Measurements from ENCODE around the gene ADARB2.
"Not testable (repeated sequence)": the region's sequence is repeated elsewhere in the genome, so short reads cannot be mapped to it uniquely, and the experiment has no call there.

The ADARB2 gene

GRCh38 chr10:1737222-1738061 lies at the start of gene ADARB2:
TSS of gene ADARB2 (minus strand) at chr10:1737525.
- intact Hi-C loops (cut with DNase I): loop anchor here (2.0 kb wide), 1 partner anchor 17 kb away; no protein-coding TSS in a partner anchor
- peak; percentile 47 to 90 (median 76) for DNase-seq

- DNase-seq: no peak
- intact Hi-C loops (cut with DNase I): no loop called here
Observed at GRCh38 chr10:1785835-1786234, 48.5 kb upstream of the ADARB2 start.

GRCh38 chr10:1782841-1783240 lies 45.5 kb upstream of the ADARB2 start:
- intact Hi-C loops (cut with DNase I): no loop called here
- no peak for DNase-seq

GRCh38 chr10:1779796-1780195 lies 42.5 kb upstream of the ADARB2 start:
- DNase-seq: no peak
- intact Hi-C loops (cut with DNase I): no loop called here

GRCh38 chr10:1778375-1778969 lies 41.1 kb upstream of the ADARB2 start:
- DNase-seq: no peak
- intact Hi-C loops (cut with DNase I): no loop called here

- intact Hi-C loops (cut with DNase I): no loop called here
- no peak for DNase-seq
Observed at GRCh38 chr10:1776127-1776662, 38.9 kb upstream of the ADARB2 start.

- intact Hi-C loops (cut with DNase I): no loop called here
- DNase-seq: no peak
Observed at GRCh38 chr10:1774796-1775195, 37.5 kb upstream of the ADARB2 start.

GRCh38 chr10:1773204-1773603 lies 35.9 kb upstream of the ADARB2 start:
- intact Hi-C loops (cut with DNase I); DNase-seq: not testable (repeated sequence)

- DNase-seq: no peak
- intact Hi-C loops (cut with DNase I): no loop called here
Observed at GRCh38 chr10:1766049-1766448, 28.7 kb upstream of the ADARB2 start.

GRCh38 chr10:1762076-1762475 lies 24.8 kb upstream of the ADARB2 start:
- DNase-seq: no peak
- intact Hi-C loops (cut with DNase I): no loop called here

- intact Hi-C loops (cut with DNase I): loop anchor here (2.0 kb wide), 1 partner anchor 18 kb away; the partner anchor contains the start of gene ADARB2
- peak; percentile 21 to 89 (median 74) for DNase-seq
Observed at GRCh38 chr10:1754506-1755153, 17.3 kb upstream of the ADARB2 start.

GRCh38 chr10:1752153-1752552 lies 14.8 kb upstream of the ADARB2 start:
- intact Hi-C loops (cut with DNase I): no loop called here
- DNase-seq: no peak

GRCh38 chr10:1747590-1748157 lies 10.3 kb upstream of the ADARB2 start:
- intact Hi-C loops (cut with DNase I): no loop called here
- DNase-seq: no peak

- intact Hi-C loops (cut with DNase I): no loop called here
- DNase-seq: no peak
Observed at GRCh38 chr10:1746796-1747195, 9.5 kb upstream of the ADARB2 start.

GRCh38 chr10:1745780-1746456 lies 8.6 kb upstream of the ADARB2 start:
- no peak for DNase-seq
- intact Hi-C loops (cut with DNase I): no loop called here

GRCh38 chr10:1744524-1744923 lies 7.2 kb upstream of the ADARB2 start:
- no peak for DNase-seq
- intact Hi-C loops (cut with DNase I): no loop called here

GRCh38 chr10:1743141-1743540 lies 5.8 kb upstream of the ADARB2 start:
- DNase-seq: no peak
- intact Hi-C loops (cut with DNase I): no loop called here

- intact Hi-C loops (cut with DNase I): no loop called here
Observed at GRCh38 chr10:1741450-1741849, 4.1 kb upstream of the ADARB2 start.

GRCh38 chr10:1739751-1740150 lies 2.4 kb upstream of the ADARB2 start:
- peak in 38 of 42 donors; percentile 18 to 80 (median 55) for DNase-seq
- intact Hi-C loops (cut with DNase I): no loop called here

More at GRCh38 chr10:1741450-1741849, 4.1 kb upstream of the ADARB2 start:
- no peak for DNase-seq
